Measurements from ENCODE around the gene DCLK1. TPM values are rescaled to one million over a fixed set of nuclear protein-coding genes. Genes with fewer than 3 reads are reported as not detected.

DCLK1 gene
- total RNA-seq, 1 experiment from 2014 or later: 1.4 TPM

DNA sequence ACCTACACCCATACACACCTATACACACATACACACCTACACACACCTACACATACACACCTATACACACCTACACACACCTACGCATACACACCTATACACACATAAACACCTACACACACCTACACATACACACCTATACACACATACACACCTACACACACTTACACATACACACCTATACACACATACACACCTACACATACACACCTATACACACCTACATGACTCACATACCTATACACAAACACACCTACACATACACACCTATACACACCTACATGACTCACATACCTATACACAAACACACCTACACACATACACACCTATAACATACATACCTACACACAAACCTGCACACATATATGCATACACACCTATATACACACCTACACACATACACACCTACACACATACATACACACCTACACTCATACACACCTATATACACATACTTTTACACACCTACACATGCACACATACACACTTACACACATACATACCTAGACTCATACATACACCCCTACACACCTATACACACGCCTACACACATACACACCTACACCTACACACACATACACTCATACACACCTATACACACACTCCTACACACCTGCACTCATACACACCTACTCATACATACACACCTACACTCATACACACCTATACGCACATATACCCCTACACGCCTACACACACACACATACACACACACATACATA lies 368.0 kb downstream of the DCLK1 start:
- no peak overlapping the region for H3K4me3 ChIP-seq
- H3K9me3 ChIP-seq (ENCODE audit: insufficient read depth, low read depth): no peaks in the 10 kb centered on the region
- no peak for TF ChIP-seq EZH2 (IDR thresholded peaks at IDR 0.05; ENCODE audit: low read depth)
- TF ChIP-seq, protein P1, sequence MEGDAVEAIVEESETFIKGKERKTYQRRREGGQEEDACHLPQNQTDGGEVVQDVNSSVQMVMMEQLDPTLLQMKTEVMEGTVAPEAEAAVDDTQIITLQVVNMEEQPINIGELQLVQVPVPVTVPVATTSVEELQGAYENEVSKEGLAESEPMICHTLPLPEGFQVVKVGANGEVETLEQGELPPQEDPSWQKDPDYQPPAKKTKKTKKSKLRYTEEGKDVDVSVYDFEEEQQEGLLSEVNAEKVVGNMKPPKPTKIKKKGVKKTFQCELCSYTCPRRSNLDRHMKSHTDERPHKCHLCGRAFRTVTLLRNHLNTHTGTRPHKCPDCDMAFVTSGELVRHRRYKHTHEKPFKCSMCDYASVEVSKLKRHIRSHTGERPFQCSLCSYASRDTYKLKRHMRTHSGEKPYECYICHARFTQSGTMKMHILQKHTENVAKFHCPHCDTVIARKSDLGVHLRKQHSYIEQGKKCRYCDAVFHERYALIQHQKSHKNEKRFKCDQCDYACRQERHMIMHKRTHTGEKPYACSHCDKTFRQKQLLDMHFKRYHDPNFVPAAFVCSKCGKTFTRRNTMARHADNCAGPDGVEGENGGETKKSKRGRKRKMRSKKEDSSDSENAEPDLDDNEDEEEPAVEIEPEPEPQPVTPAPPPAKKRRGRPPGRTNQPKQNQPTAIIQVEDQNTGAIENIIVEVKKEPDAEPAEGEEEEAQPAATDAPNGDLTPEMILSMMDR (conservative IDR thresholded peaks at IDR 0.05): no peak
- peaks cover 20% of the 10 kb centered on the region for H3K4me1 ChIP-seq (replicated peaks; ENCODE audit: insufficient read depth)
- CTCF ChIA-PET: no interaction called here
- no peaks in the 10 kb centered on the region for H3K9me2 ChIP-seq (ENCODE audit: insufficient read depth)
- no peak overlapping the region for H2AFZ ChIP-seq
- H3K36me3 ChIP-seq (ENCODE audit: low read depth): no peaks in the 10 kb centered on the region
- intact Hi-C loops (cut with micrococcal nuclease; ENCODE audit: unreplicated experiment): no loop called here
- no peaks in the 10 kb centered on the region for H3K27me3 ChIP-seq (ENCODE audit: insufficient read depth, low read depth)
- BruUV-seq (replicated peaks): no TSS peak
- no peak overlapping the region for H3K27ac ChIP-seq
- H3F3A ChIP-seq (ENCODE audit: insufficient read depth, low read depth): no peaks in the 10 kb centered on the region
- H3K79me2 ChIP-seq (ENCODE audit: low read depth): no peaks in the 10 kb centered on the region
- H4K20me1 ChIP-seq (ENCODE audit: insufficient read depth): no peaks in the 10 kb centered on the region
- H3K4me2 ChIP-seq: no peak overlapping the region
- DNase-seq: no peak
- POLR2A ChIA-PET (ENCODE audit: unreplicated experiment): no interaction called here

DNA sequence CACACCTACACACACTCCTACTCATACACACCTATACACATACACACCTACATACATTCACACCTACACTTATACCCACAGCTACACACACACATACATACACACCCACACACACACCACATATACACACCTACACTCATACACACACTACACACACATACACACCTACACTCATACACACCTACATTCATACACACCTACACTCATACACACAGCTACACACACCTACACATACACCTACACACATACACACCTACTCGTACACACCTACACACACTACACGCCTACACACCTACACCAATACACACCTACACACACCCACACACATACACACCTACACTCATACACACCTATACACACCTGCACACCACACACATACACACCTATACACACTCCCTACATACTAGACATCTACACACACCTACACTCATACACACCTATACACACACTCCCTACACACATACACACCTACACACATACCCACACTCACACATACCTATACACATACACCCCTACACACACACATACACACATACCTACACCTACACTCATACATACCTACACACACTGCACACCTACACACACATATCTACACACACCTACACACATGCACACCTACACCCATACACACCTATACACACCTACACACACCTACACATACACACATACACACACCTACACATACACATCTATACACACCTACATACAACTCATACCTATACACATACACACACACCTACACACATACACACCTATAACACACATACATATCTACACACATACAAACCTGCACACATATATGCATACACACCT lies 369.5 kb downstream of the DCLK1 start:
- Histone ChIP-seq H3K4me3 (no peak overlapping the region), H3K9me3 (ENCODE audit: insufficient read depth, low read depth) (no peaks in the 10 kb centered on the region), H2AFZ (no peak overlapping the region), H3K4me1 (replicated peaks; ENCODE audit: insufficient read depth) (peaks cover 20% of the 10 kb centered on the region), H3K79me2 (ENCODE audit: low read depth) (no peaks in the 10 kb centered on the region), H4K20me1 (ENCODE audit: insufficient read depth) (no peaks in the 10 kb centered on the region), H3K27me3 (ENCODE audit: insufficient read depth, low read depth) (no peaks in the 10 kb centered on the region), H3K9me2 (ENCODE audit: insufficient read depth) (no peaks in the 10 kb centered on the region), H3F3A (ENCODE audit: insufficient read depth, low read depth) (no peaks in the 10 kb centered on the region), H3K27ac (no peak overlapping the region), H3K4me2 (no peak overlapping the region), H3K36me3 (ENCODE audit: low read depth) (no peaks in the 10 kb centered on the region)
- BruUV-seq (replicated peaks): no TSS peak
- ChIA-PET CTCF (no interaction called here), POLR2A (ENCODE audit: unreplicated experiment) (no interaction called here)
- no peak for DNase-seq
- intact Hi-C loops (cut with micrococcal nuclease; ENCODE audit: unreplicated experiment): no loop called here
- TF ChIP-seq EZH2 (IDR thresholded peaks at IDR 0.05; ENCODE audit: low read depth): no peak
- TF ChIP-seq, protein P1 (conservative IDR thresholded peaks at IDR 0.05): no peak

DNA sequence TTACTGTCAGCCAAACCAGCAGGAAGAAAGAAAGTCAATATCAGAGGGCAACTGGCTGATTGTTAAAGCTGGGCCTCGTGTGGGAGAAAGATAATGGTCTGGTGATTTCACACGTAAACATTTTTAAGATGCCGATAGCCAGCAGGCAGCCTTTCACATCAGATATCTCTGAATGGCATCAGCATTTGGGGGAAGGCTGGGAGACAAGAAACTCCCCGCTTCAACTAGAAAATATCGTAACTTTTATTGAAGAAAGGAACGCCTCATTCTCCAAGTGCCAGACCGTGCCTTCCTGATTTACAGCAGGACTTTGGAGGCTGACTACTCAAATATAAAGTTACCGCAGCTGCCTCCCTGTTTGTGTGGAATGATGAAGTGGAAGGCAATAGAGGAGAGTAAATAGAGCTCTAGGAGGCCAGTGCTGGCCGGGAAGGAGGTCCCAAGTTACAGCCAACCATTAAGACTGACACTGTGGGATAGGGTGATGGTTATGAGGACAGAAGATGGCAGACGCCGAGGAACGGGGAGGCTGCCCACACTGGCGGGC lies 370.4 kb downstream of the DCLK1 start:
- no TSS peak for BruUV-seq (replicated peaks)
- Histone ChIP-seq H3K36me3 (ENCODE audit: low read depth) (no peaks in the 10 kb centered on the region), H3K79me2 (ENCODE audit: low read depth) (no peaks in the 10 kb centered on the region), H2AFZ (no peak overlapping the region), H3K4me3 (no peak overlapping the region), H3K27me3 (ENCODE audit: insufficient read depth, low read depth) (no peaks in the 10 kb centered on the region), H3K27ac (no peak overlapping the region), H3F3A (ENCODE audit: insufficient read depth, low read depth) (no peaks in the 10 kb centered on the region), H3K4me2 (no peak overlapping the region), H4K20me1 (ENCODE audit: insufficient read depth) (no peaks in the 10 kb centered on the region), H3K9me3 (ENCODE audit: insufficient read depth, low read depth) (no peaks in the 10 kb centered on the region), H3K9me2 (ENCODE audit: insufficient read depth) (no peaks in the 10 kb centered on the region), H3K4me1 (replicated peaks; ENCODE audit: insufficient read depth) (peaks cover 20% of the 10 kb centered on the region)
- intact Hi-C loops (cut with micrococcal nuclease; ENCODE audit: unreplicated experiment): no loop called here
- ChIA-PET POLR2A (ENCODE audit: unreplicated experiment) (no interaction called here), CTCF (no interaction called here)
- TF ChIP-seq, protein P1 (conservative IDR thresholded peaks at IDR 0.05): no peak
- no peak for TF ChIP-seq EZH2 (IDR thresholded peaks at IDR 0.05; ENCODE audit: low read depth)
- DNase-seq: no peak
